ENCODE measurements around the gene GALK1.

DNA sequence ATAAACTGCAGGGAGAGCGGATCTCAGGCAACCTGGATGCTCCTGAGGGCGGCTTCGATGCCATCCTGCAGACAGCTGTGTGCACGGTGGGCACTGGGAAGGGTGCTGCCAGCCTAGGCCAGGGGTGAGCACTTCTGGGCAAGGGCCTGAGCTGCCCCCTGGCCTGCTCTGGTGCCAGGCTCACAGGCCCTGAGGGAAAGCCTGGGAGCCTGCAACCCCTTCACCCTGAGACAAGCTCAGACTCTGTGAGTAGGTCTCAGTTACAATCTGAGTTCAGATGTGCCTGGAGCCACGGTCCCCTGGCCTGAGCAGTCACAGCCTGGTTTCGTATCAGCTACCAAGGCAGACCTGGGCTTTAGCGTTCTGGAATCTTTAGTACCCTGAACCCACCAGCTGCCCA is 35.6 kb downstream of the GALK1 start:
- TF ChIP-seq, protein P1, sequence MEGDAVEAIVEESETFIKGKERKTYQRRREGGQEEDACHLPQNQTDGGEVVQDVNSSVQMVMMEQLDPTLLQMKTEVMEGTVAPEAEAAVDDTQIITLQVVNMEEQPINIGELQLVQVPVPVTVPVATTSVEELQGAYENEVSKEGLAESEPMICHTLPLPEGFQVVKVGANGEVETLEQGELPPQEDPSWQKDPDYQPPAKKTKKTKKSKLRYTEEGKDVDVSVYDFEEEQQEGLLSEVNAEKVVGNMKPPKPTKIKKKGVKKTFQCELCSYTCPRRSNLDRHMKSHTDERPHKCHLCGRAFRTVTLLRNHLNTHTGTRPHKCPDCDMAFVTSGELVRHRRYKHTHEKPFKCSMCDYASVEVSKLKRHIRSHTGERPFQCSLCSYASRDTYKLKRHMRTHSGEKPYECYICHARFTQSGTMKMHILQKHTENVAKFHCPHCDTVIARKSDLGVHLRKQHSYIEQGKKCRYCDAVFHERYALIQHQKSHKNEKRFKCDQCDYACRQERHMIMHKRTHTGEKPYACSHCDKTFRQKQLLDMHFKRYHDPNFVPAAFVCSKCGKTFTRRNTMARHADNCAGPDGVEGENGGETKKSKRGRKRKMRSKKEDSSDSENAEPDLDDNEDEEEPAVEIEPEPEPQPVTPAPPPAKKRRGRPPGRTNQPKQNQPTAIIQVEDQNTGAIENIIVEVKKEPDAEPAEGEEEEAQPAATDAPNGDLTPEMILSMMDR (conservative IDR thresholded peaks at IDR 0.05; ENCODE audit: low read length) = no peak
- TF ChIP-seq EZH2phosphoT487 (IDR thresholded peaks at IDR 0.05; ENCODE audit: borderline replicate concordance) = no peak

All from Loucy (cell line).